HG03521 (cell line): ENCODE measurements around the gene KCNJ18.
"Not testable (repeated sequence)": the region's sequence is repeated elsewhere in the genome, so short reads cannot be mapped to it uniquely, and the experiment has no call there.

Source experiments
- ATAC-seq: cut with Tn5 transposase; IDR thresholded peaks from one replicate; pipeline ENCODE4 v1.9.1; 2021; ENCODE audit warnings: mild to moderate bottlenecking, moderate library complexity; ENCODE audit not compliant: unreplicated experiment

Gene KCNJ18

GRCh38 chr17:21691883-21692703, at the start of gene KCNJ18:
TSS of gene KCNJ18 (plus strand) at chr17:21692523. CDS start at chr17:21702787, 10,264 bp downstream.
- ATAC-seq: not testable (repeated sequence)

- ATAC-seq: not testable (repeated sequence)
Measured at GRCh38 chr17:21648125-21648524, 44.2 kb upstream of the KCNJ18 start.

- not testable (repeated sequence) for ATAC-seq
Measured at GRCh38 chr17:21650043-21650442, 42.3 kb upstream of the KCNJ18 start.

GRCh38 chr17:21652049-21652448, 40.3 kb upstream of the KCNJ18 start:
- ATAC-seq: not testable (repeated sequence)

- not testable (repeated sequence) for ATAC-seq
Measured at GRCh38 chr17:21653211-21653610, 39.1 kb upstream of the KCNJ18 start.

- not testable (repeated sequence) for ATAC-seq
Measured at GRCh38 chr17:21656518-21657309, 35.6 kb upstream of the KCNJ18 start.

GRCh38 chr17:21659635-21660034, 32.7 kb upstream of the KCNJ18 start:
- ATAC-seq: not testable (repeated sequence)

- ATAC-seq: not testable (repeated sequence)
Measured at GRCh38 chr17:21661455-21661854, 30.9 kb upstream of the KCNJ18 start.

GRCh38 chr17:21663166-21663565, 29.2 kb upstream of the KCNJ18 start:
- not testable (repeated sequence) for ATAC-seq

GRCh38 chr17:21663614-21664474, 28.5 kb upstream of the KCNJ18 start:
- not testable (repeated sequence) for ATAC-seq

GRCh38 chr17:21665171-21665570, 27.2 kb upstream of the KCNJ18 start:
- ATAC-seq: not testable (repeated sequence)

GRCh38 chr17:21665935-21666493, 26.3 kb upstream of the KCNJ18 start:
- not testable (repeated sequence) for ATAC-seq

- not testable (repeated sequence) for ATAC-seq
Measured at GRCh38 chr17:21666711-21667412, 25.5 kb upstream of the KCNJ18 start.

- not testable (repeated sequence) for ATAC-seq
Measured at GRCh38 chr17:21667413-21668117, 24.8 kb upstream of the KCNJ18 start.

GRCh38 chr17:21668118-21668488, 24.2 kb upstream of the KCNJ18 start:
- not testable (repeated sequence) for ATAC-seq

GRCh38 chr17:21668746-21669508, 23.4 kb upstream of the KCNJ18 start:
- ATAC-seq: not testable (repeated sequence)

- ATAC-seq: not testable (repeated sequence)
Measured at GRCh38 chr17:21669616-21670360, 22.5 kb upstream of the KCNJ18 start.
